Measurements from ENCODE around the gene C1QTNF1. TPM values are rescaled to one million over a fixed set of nuclear protein-coding genes. Genes with fewer than 3 reads are reported as not detected.

The C1QTNF1 gene
- total RNA-seq, 4 donors from 2014 or later = 6.3 to 20.6 (median 14.3) TPM

DNA sequence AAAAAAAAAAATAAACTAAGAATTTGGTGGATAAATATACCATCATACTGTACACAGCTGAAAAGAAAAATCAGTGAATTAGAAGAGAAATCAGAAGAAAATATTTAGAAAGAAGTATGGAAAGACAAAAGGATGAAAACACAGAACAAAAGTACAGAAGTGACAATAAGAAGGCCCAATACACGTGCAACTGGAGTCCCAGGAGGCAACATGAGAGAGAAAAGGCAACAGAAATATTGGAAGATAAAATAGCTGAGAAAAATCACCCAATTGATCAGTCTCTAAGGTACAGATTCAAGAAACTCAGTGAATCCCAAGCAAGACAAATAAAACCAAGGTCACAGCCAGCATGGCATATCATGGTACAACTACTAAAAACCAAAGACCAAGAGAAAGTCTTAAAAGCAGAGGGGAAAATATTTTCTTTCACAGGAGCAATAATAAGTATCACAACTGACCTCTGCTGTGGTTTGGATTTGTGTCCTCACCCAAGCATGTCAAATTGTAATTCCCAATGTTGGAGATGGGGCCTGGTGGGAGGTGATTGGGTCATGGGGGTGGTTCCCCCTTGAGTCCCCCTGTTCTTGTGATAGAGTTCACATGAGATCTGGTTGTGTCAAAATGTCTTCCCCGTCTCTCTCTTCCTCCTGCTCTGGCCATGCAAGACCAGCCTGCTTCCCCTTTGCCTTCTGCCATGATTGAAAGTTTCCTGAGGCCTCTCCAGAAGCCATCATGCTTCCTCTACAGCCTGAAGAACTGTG is 30.4 kb downstream of the C1QTNF1 start:
- Histone ChIP-seq H3K9me3 (peaks cover 0 to 3% (median 0%) of the 10 kb centered on the region in 4 donors), H3K27me3 (no peaks in the 10 kb centered on the region), H3K4me1 (no peaks in the 10 kb centered on the region), H3K27ac (no peak overlapping the region), H3K36me3 (no peaks in the 10 kb centered on the region), H3K4me3 (no peak overlapping the region)
- TF ChIP-seq POLR2A (IDR thresholded peaks at IDR 0.05) = no peak
- TF ChIP-seq, protein P1, sequence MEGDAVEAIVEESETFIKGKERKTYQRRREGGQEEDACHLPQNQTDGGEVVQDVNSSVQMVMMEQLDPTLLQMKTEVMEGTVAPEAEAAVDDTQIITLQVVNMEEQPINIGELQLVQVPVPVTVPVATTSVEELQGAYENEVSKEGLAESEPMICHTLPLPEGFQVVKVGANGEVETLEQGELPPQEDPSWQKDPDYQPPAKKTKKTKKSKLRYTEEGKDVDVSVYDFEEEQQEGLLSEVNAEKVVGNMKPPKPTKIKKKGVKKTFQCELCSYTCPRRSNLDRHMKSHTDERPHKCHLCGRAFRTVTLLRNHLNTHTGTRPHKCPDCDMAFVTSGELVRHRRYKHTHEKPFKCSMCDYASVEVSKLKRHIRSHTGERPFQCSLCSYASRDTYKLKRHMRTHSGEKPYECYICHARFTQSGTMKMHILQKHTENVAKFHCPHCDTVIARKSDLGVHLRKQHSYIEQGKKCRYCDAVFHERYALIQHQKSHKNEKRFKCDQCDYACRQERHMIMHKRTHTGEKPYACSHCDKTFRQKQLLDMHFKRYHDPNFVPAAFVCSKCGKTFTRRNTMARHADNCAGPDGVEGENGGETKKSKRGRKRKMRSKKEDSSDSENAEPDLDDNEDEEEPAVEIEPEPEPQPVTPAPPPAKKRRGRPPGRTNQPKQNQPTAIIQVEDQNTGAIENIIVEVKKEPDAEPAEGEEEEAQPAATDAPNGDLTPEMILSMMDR (IDR thresholded peaks at IDR 0.05) = no peak
- no peak for DNase-seq

DNA sequence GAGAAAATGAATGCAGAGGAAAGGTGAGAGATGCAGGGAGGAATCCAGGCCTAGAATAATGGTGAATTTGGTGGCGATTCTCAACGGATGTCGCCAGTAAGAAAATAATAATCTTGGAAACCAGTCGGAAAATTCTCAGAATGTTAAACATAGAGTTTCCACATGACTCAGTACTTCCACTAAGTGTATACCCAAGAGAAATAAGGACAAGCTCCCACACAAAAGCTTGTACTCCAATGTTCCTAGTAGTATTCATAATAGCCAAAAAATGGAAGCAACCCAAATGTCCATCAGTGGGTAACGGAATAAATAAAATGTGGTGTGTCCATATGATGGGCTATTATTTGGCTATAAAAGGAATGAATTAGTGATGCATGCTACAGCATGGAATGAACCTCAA is 31.2 kb downstream of the C1QTNF1 start:
- DNase-seq = no peak
- Histone ChIP-seq H3K4me3 (no peak overlapping the region), H3K36me3 (no peaks in the 10 kb centered on the region), H3K4me1 (no peaks in the 10 kb centered on the region), H3K9me3 (peaks cover 0 to 3% (median 0%) of the 10 kb centered on the region in 4 donors), H3K27me3 (no peaks in the 10 kb centered on the region), H3K27ac (no peak overlapping the region)
- TF ChIP-seq, protein P1 (IDR thresholded peaks at IDR 0.05) = no peak
- TF ChIP-seq POLR2A (IDR thresholded peaks at IDR 0.05) = no peak

DNA sequence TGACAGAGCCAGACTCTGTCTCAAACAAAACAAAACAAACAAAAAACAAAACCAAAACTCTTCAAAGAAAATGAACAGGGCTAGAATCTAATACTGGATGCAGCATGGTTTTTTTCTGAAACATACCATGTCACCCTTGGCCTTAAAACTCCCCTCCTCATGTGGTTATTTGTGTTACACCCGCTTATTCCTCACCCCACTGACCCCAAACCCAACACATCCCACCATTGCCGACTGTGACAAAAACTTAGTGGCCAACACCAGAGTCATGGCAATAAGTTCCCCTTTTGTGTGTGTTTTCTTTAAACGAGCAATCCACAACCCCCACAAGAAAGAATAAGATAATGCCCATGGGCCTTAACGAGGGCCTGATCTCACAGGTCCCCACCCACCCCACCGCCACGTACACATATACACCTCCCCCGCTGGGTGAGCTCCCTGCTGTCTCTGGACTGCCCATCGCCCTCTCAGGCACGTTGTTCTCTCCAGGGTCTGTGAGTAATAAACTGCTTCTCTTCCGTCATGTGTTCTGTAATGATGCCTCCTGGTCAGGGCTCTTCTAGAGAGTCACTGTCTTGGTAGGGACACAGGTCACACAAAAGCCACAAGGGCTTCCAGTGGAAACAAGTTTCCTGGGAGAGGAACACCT is 33.9 kb downstream of the C1QTNF1 start:
- Histone ChIP-seq H3K27ac (no peak overlapping the region), H3K36me3 (no peaks in the 10 kb centered on the region), H3K9me3 (peaks cover 0 to 3% (median 0%) of the 10 kb centered on the region in 4 donors), H3K27me3 (no peaks in the 10 kb centered on the region), H3K4me3 (no peak overlapping the region), H3K4me1 (no peaks in the 10 kb centered on the region)
- DNase-seq = peak in 1 of 3 donors; percentile 13
- no peak for TF ChIP-seq POLR2A (IDR thresholded peaks at IDR 0.05)
- TF ChIP-seq, protein P1 (IDR thresholded peaks at IDR 0.05) = no peak

DNA sequence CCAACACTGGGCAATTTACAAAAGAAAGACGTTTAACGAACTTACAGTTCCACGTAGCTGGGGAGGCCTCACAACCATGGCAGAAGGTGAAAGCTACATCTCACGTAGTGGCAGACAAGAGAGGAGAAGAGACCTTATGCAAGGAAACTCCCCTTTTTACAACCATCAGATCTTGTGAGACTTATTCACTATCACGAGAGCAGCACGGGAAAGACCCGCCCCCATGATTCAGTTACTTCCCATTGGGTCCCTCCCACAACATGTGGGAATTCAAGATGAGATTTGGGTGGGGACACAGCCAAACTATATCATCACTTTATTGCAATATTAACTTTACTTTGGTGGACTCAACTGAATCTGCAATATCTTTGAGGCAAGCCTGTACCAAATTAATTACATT is 38.7 kb downstream of the C1QTNF1 start:
- Histone ChIP-seq H3K4me3 (no peak overlapping the region), H3K36me3 (no peaks in the 10 kb centered on the region), H3K27ac (no peak overlapping the region), H3K9me3 (no peaks in the 10 kb centered on the region), H3K4me1 (no peaks in the 10 kb centered on the region), H3K27me3 (no peaks in the 10 kb centered on the region)
- DNase-seq = no peak
- no peak for TF ChIP-seq POLR2A (IDR thresholded peaks at IDR 0.05)
- TF ChIP-seq, protein P1 (IDR thresholded peaks at IDR 0.05) = no peak

DNA sequence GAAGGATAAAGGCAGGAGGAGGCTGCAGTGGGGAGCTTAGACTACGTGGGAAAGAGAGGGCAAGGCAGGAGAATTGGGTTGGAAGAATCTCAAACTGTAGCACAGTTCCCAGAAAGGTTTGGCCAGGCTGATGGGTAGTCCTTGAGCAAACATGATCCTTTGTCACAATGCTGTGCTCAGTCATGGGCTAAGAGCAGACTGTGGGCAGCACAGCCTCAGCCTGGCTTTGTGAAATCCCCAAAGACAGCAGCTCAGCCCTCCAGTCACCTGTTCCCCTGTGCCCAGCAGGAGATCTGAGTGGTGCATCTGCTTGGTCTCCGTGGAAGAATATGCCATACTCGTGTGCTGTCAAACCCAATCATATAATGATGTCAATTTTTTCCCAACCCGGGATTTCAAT is 40.1 kb downstream of the C1QTNF1 start:
- DNase-seq = peak in 1 of 3 donors; percentile 6
- Histone ChIP-seq H3K36me3 (no peaks in the 10 kb centered on the region), H3K9me3 (no peaks in the 10 kb centered on the region), H3K27me3 (no peaks in the 10 kb centered on the region), H3K4me1 (no peaks in the 10 kb centered on the region), H3K27ac (no peak overlapping the region), H3K4me3 (no peak overlapping the region)
- TF ChIP-seq, protein P1 (IDR thresholded peaks at IDR 0.05) = no peak
- TF ChIP-seq POLR2A (IDR thresholded peaks at IDR 0.05) = no peak

Data from Peyer's patch (tissue), 4 donors.